Measurements from ENCODE around the gene ITIH4.

Gene ITIH4

DNA sequence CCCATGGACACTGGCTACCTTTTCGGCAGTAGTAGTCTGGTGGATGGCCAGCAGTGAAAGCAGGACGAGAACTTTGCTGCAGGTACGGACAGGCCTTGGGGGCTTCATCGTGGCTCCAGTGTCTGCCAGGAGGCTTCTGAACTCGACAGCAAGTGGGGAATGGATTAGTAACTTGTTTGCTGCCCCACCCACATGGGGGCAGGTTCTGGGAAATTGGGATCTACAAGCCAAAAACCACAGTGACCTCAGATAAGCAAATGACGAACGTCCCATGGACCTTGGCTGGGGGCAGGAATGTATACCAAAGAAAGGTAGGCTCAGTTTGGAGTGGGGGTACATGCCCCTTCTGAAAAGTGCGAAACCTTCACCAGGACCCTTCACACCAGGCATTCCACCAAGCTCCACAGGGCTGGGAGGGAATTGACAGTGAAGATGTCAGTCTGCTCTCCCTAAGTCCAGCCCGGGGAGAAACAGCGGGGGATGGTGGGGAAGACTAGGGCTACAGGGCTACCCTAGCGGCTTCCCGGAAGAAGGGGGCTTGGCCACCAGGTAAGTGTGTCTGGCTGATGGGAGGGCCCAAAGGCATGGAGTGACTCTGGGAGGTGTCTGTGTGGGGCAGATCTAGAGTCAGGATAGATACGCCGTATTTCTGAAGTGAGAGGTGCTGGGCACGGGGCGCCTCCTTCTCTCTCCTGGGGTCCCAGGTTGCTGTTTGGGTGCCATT is at the start of gene ITIH4:
TSS of gene ITIH4 (minus strand) at position 138 of the 724 bp plus-strand sequence. CDS start at position 108, 30 bp downstream.
- DNase-seq = no peak

DNA sequence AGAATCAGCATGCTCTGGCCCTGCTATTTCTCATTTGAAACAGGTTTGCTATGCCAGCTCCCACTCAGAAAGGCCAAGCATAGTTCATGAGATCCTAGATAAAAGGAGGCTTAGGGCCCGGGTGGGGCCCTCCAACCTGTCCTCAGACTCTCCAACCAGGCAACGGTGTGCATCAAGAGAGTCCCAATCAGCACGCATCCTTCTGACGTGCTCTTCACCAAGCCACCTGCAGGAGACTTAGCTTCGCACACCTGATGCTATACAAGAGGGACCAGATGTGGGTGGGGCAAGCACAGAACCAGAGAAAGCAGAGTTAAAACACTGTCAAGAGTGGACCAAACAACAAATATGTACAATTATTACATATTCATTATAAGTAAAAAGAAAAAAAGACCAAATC is 49.6 kb upstream of the ITIH4 start:
- no peak for DNase-seq

DNA sequence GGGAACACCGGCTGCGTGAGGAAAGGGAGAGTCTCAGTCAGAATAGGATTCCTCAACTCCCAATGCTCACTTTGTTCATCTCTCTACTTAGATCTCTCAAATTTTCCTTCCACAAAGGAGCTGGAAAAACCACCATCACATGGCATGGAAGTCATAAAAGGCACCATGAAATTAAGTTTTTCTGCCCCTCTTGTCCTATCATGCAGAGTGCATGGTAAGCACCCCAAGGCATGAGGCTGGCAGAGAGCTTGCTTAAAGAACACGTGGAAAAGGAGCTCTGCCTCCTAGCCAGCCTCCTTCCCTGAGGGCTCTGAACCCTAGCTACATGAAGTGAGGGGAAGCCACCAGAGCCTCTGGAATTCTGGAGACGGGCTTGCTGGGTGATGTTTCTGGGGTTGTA is 49.1 kb upstream of the ITIH4 start:
- no peak for DNase-seq

DNA sequence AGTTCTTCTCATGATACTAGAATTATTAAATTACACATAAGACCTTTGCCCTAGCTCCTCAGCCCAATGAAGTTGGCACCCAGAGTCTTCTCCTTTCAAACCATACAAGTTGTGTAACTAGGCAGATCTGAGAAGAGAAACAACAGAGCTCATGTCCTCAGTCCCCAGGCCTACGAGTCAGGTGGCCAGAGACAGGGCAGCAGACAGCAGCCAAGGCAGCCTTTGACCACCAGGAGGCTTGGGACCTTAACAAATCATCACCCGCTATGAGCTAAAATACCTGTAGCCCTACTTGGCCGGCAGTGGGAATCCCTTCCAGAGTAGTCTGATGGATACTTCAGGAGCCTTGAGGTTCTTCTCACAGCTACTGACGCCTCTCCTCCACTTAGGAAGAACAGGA is 48.6 kb upstream of the ITIH4 start:
- no peak for DNase-seq

DNA sequence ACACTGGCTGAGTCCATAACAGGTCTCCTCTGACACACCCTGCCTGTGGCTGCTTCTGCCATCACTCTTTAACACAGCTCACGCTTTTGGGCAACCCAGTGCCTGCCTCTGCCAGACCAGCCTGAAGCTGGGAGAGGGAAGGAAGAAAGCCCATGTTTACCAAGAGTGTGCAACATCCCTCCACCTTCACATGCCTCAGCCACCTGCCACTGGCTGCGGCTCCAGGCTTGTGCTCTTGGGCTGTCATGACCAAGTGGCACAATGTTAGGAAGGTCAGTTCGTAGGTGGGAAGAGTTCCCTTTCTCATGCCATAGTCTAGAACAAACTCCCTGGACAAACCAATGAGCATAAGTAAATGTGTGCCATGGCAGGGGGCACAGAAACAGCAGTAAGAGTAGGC is 46.6 kb upstream of the ITIH4 start:
- no peak for DNase-seq

DNA sequence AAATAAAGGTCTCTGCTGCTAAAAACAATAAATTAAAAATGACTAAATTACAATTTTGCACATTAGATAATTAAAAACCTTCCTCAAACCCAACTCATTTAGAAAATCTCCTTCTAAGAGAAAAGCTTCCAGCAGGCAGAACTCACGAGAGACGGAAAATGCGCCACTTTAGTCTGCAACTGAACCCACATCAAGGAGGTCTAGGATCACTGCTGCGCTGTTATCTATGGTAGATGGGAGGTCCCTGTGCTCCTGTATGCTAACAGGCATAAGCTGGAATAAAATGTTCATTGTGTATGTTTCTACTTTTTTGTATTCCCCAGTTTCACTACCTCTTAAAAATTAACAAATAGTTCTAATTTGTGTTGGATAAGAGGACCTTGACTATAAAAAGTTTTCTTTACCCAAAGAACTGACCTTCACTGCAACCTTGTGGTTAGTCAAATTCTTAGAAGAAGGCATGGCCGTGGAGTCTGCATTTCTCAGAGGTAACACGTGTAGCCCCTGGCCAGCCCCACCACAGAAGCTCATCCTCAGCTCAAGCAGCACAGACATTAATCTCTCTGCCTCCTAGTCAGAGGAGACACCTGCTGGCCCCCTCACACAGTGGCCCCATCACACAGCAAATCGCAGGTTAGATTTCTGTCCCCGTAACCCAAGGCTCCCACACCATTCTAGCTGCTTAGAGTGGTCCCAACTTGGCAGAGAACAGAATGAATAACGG is 44.6 kb upstream of the ITIH4 start:
- no peak for DNase-seq

DNA sequence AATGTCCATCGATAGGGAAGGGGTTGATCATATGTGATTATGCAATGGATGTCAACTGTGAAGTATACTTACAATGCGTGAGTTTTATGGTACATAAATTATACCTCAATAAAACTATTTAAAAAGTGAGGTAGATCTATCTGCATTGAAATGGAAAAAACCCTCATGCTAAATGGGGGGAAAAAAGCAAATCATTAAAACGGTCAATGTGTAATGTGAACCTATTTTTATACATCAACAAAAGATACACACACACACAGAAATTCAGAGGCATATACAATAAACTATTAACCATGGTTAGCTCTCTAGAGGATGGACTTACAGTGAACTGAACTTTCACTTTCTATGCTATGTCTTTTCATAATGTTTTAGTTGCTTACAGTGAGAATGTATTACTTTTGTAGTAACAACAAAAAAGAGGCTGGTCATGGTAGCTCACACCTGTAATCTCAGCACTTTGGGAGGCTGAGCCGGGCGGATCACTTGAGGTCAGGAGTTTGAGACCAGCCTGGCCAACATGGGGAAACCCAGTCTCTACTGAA is 43.8 kb upstream of the ITIH4 start:
- DNase-seq = no peak

DNA sequence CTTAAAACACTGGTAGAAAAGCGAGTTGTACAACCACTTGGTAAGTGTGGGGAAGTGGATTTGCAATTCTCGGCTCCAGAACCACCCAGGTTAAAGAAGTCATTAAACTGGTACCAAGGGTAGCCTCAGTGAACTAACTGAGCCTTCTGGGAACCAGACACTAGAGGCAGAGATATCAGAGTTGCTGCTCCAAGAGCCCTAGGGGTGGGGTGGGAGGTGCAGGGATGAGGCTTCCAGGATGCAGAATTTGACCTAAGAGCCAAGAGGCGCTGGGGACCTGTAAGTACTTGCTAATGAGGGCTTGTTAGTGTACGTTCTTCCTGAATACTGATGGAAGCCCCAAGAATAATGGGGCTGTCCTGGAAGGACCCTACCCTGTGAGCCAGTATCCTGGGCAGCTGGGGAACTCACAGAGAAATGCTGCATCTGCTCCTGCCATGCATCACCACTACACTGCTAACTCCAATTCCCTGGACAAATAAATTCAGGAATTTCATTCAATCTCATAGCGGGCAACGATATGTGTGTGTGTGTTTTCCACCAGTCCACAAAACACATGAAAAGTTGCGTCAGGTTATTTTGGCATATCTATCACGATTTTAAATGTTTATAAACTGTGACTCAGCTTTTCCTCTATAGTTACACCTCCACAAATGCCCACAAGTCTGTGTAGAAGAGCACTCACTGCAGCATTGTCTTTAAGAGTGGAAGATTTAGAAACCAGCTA is 43.1 kb upstream of the ITIH4 start:
- DNase-seq = no peak

DNA sequence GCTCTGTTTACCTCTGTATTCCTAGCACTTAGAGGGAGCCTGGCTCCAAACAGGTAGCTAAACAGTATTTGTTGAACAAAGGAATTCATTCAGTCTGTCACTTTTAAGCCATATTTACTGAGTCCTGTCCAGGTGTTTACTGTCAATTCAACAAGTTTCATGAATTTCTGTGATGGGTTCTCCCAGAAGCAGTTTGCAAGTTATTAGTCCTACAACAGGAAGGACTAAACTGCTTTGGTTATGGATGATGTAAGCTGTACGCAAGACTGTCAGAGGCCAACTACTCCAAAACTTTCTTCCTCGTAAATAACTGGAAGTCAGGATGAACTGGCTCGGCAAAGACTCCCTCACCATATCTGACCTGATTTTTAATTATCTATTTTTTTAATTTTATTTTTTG is 41.8 kb upstream of the ITIH4 start:
- DNase-seq = no peak

DNA sequence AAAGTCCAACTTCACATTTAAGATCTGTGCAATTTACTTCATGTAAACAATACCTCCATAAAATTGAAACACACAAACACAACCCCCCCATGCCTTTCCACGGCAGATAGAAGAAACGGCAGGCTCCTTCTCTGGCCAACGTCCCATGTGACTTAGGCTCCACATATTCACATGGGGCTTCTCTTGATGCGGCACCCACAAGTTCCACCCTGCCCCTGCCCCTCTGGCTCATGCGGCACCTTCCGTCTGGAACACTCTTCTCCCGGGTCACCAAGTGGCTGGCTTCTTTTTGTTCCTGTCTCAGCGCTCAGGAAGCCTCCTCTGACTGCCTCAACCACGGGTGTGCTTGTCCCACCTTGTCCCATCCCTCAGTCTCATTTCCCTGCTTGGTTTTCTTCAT is 41.3 kb upstream of the ITIH4 start:
- DNase-seq = no peak

DNA sequence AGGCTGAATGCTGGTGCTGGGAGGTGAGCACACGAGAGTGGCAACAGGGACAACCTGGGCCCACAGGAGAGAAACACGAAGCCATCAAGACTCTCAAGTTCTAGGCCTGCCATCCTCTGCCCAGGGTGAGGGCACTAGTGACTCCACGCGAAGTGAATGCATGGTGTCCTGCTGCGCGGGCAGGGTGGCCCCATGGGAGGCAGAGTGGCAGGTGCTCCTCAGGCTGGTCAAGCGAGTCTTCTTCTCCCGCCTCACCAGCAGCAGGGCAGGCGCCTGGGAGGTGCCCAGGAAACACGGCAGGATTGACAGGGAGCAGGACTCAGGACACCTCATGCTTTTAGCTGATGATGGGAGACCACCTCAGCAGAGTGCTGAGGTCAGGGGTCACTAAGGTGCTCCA is 40.0 kb upstream of the ITIH4 start:
- DNase-seq = no peak

DNA sequence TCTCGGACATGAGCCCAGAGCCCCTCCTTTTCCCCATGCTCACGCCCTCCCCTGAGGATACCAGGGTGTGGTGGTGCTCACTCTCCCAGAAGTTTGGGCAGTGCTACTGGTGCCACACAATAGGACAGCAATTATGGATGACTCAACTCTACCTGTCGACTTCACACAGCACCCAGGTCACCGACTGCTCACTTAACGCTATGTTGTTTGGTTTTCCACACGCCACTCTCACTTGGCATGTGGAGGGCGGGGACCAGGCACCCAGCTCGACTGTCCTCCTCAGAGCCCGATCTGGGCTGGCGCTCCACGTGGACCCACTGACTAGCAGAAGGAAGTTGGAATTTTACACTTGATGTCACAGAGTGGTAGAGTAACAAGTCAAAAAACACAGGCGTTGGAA is 36.0 kb upstream of the ITIH4 start:
- no peak for DNase-seq

DNA sequence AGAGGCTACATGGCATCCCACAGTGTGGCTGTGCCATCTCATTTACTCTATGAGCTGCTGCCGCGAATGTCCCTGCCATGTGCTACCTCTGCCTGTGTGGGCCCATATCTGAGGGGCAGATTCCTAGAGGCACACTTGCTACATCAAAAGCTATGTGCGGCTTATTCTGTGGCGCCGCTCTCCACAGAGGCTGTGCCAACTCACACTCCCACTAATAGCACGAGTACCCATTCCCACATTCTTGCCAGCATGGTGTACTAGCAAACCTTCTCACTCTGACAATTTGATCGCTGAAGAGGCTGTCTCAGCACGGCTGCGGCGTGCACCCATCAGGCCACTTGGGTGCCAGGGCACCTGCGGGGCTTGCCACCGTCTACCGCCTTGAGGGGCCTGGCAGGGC is 35.5 kb upstream of the ITIH4 start:
- no peak for DNase-seq

DNA sequence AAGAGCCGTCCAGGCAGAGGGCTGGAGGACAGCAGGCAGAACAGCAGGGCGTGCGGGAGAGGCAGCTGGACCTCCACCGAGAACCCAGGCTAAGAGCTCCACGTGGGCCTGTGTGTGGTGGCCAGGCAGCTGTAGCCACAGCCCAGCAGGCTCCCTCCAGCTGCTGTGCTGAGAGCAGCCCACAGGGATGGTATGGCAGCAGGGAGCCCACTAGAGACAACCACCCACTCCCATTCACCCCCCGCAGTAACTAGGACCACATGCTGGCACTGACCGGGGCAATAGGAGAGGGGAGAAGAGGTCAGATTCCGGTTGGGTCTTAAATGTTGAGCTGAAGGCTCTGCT is 29.9 kb upstream of the ITIH4 start:
- DNase-seq = no peak

DNA sequence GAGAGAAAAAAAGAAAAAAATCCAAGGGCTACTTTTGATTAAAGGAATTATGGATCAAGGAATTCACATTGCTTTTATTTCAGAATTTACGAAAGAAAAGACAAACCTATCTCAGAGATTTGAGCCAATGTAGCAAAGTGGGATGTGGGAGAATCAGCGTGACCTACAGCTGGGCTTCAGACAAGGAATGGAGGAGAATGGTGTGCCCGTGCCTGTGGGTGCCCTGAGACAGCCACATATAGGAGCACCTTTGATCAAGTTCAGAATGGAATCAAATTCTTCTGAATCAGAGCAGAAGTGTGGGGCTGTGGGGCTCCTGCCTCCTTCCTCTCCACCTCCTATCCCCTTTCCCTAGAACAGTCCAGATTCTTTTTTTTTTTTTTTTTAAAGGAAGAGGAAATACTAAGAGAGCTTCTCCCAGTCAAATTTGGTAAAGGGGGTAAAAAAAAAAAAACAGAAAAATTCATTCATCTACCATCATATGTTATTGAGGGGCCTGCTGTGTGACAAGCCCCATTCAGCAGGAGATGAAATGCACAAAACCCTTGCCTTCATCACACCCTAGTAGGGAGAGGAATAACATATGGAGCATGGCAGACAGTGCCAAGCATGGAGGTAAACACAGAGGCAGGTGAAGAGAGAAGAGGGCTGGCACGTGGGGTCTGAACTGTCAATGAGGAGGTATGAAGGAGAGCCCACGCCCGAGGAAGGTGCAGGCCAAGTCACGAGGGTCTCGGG is 29.4 kb upstream of the ITIH4 start:
- DNase-seq = no peak

DNA sequence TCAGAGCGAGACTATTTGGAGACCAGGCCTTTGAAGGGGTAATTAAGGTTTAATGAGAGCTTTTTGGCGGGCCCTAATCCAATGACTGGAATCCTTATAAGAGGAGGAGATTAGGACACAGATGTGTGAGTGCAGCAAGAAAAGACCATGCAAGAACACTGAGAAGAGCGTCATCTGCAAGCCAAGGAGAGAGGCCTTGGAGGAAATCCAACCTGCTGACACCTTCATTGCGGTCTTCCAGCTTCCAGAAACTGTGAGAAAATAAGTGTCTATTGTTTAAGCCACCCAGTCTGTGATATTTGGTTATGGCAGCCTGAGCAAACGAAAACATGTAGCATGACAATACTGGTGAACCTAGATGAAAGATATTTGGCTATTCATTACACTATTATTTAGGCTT is 27.4 kb upstream of the ITIH4 start:
- DNase-seq = no peak

DNA sequence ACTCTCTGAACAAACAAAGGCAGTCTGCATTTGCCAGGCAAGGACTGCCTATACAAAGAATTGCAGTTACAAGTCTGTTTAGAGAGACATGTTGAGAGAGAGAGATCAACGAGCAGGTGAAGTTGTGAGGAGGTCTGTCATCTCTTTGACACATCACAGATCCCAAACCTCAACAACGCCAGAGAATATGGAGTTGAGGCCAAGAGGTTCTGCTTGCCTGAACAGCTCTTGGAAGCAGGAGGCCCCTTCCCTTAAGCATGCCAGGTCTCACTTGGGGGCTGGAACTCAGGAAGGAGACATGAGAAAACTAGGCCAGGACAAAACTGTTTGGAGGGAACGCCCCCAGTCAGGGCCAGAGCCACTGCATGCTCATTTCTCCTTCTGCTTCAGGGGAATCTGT is 26.7 kb upstream of the ITIH4 start:
- DNase-seq = no peak

DNA sequence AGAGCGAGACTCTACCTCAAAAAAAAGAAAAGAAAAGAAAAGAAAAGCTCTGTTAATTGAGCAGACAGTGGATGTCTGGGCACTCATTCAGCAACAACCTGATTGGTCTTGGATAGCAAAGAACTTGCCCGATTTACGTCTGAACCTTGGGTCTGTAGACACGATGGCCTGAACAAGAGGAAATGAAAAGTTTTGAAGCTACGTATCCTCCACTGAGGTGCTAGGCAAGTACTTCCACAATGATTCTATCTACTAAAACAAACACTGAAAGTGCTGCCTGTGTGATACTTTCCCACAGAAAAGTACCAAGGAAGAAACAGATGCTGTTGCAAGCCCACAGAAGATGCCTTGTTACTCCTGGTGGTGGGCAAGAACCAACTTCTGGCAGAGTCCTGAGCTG is 26.2 kb upstream of the ITIH4 start:
- DNase-seq = no peak

DNA sequence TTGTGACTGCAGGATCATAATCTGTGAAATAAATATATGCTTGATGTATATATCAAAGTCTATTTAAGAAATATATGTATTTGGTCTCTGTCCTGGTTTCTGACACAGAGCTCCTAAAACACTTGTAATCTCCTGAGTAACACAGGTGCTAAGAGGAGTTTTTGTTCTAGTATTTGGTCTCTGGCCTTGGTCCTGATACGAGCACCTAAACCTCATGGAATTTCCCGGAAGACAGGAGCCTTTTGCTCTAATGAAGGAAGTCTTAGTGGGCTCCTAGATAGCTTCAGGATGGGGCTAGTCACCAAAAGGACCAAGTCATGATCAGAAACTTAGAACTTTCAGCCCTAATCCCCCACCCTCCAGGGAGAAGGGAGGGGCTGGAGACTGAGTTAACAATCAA is 23.5 kb upstream of the ITIH4 start:
- no peak for DNase-seq

DNA sequence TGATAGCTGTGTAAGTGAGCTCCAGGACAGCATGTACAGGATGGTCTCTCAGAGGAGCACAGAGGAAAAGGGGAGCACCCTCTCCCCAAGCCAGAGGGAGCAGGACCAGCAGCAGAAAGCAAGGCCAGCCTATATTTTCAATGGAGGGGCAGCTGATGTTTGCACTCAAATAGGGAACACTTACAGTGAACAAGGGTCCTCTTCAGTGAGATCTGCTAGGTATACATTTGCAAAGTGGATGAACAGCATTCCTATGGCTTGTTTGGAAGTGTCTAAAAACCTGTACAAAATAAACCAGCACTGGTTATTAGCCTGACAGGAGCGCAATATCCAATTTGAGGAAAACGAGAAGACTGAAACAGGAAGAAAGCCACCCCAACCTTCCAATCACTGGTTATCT is 21.9 kb upstream of the ITIH4 start:
- no peak for DNase-seq

DNA sequence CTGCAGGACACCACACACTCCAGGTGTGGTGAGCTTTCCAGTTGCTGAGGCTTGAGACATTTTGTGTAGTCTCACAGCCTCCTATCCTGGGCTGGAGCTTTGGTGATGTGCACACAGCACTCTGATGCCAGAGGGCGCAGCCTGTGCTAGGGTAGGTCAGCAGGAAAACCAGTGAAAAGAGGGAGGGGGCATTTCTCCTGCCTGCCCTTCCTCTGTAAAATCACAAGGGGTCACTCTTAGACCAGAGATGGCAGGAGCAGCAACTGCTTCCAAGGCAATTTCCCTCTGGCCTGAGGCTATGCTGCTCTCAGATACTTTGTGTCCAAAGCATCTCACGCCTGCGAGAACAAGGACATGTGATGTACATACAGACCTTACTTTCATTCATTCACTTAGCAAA is 20.9 kb upstream of the ITIH4 start:
- peak; percentile 20 for DNase-seq

DNA sequence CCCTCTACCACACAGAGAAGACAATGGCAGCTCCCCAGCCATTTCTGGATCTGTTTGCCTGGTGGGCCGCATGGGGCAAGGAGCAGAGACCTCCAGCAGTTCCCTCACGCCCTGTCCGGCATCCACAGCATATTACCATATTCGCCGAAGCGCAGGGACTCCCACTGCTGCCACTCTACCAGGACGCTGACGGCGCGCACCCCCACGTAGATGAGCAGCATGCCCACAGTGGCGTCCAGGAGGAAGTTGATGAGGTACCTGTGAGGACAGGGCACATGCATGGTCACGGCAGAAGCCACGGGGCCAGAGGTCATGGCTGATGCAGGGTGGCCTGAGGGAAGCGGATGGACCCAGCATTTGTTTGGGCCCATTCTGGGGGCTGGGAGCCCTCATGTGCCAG is 19.2 kb upstream of the ITIH4 start:
- DNase-seq = no peak

DNA sequence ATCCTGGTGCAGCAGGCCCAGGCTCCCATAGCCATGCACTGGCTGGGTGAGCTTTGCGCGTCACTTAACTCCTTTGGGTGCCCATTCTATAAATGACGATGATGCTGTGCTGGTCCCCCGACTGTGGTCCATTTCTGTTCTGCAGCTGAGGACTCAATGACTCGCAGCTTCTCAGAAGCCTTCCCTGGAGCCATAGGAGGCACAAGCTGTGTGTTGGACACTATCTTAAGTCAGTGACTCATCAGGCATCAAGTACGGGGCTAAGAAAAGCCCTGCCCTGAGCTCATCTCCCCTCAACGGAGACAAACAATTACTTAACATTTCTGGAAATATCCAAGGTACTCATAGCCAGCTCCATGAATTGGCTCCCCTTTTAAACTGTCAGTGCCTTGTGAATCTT is 18.1 kb upstream of the ITIH4 start:
- DNase-seq = no peak

Measured in CD4-positive, alpha-beta T cell treated with Interleukin-4 for 4 hours (primary cell).